Retina (tissue), 1 donor: ENCODE data around the gene LRTM2.

Experiments used
- DNase-seq: peaks from one replicate; pipeline ENCODE4 v3.0.0-alpha.2; 2016

The LRTM2 gene

GRCh38 chr12:1870998-1871917 is 50.9 kb downstream of the LRTM2 start:
- DNase-seq = no peak

- no peak for DNase-seq
These were observed 51.6 kb downstream of the LRTM2 start for GRCh38 chr12:1872001-1872400.

- DNase-seq = no peak
These were observed 52.1 kb downstream of the LRTM2 start for GRCh38 chr12:1872448-1872847.

GRCh38 chr12:1873531-1874510 is 53.5 kb downstream of the LRTM2 start:
- DNase-seq = no peak

GRCh38 chr12:1875608-1876007 is 55.2 kb downstream of the LRTM2 start:
- no peak for DNase-seq

- no peak for DNase-seq
These were observed 55.7 kb downstream of the LRTM2 start for GRCh38 chr12:1876086-1876485.

- DNase-seq = no peak
These were observed 57.0 kb downstream of the LRTM2 start for GRCh38 chr12:1877169-1877878.

GRCh38 chr12:1878214-1878613 is 57.8 kb downstream of the LRTM2 start:
- DNase-seq = no peak

GRCh38 chr12:1878695-1879094 is 58.3 kb downstream of the LRTM2 start:
- DNase-seq = no peak

GRCh38 chr12:1879633-1880032 is 59.3 kb downstream of the LRTM2 start:
- DNase-seq = no peak

GRCh38 chr12:1880153-1880845 is 59.9 kb downstream of the LRTM2 start:
- no peak for DNase-seq

- DNase-seq = no peak
These were observed 60.5 kb downstream of the LRTM2 start for GRCh38 chr12:1880876-1881275.

GRCh38 chr12:1881301-1881700 is 60.9 kb downstream of the LRTM2 start:
- DNase-seq = no peak

GRCh38 chr12:1881936-1882335 is 61.6 kb downstream of the LRTM2 start:
- no peak for DNase-seq

- DNase-seq = no peak
These were observed 62.0 kb downstream of the LRTM2 start for GRCh38 chr12:1882405-1882804.

GRCh38 chr12:1882850-1883470 is 62.6 kb downstream of the LRTM2 start:
- DNase-seq = no peak

- no peak for DNase-seq
These were observed 63.1 kb downstream of the LRTM2 start for GRCh38 chr12:1883513-1883912.

- no peak for DNase-seq
These were observed 64.3 kb downstream of the LRTM2 start for GRCh38 chr12:1884651-1885050.

- no peak for DNase-seq
These were observed 64.8 kb downstream of the LRTM2 start for GRCh38 chr12:1885082-1885596.

- no peak for DNase-seq
These were observed 65.4 kb downstream of the LRTM2 start for GRCh38 chr12:1885599-1886245.
